Omental fat pad (tissue), 4 donors: ENCODE results near the gene ETV3L. TPM values are rescaled to one million over a fixed set of nuclear protein-coding genes. Genes with fewer than 3 reads are reported as not detected.

Experiments used
- ATAC-seq: fragments of 150-250 bp; one replicate; pipeline ENCODE4 v1.9.1; 2016; ENCODE audit warnings: mild to moderate bottlenecking, moderate library complexity; ENCODE audit not compliant: low FRiP score
- DNase-seq: peaks from one replicate; pipeline ENCODE4 v3.0.0-alpha.2; 2019; ENCODE audit warnings: low spot score
- total RNA-seq, 4 donors: library from RNA; depleted of rRNA; stranded (reverse); fragments of >200 nt; gene quantifications; one replicate each; pipeline ENCODE4 v1.1.0, GENCODE V29; 2016
- TF ChIP-seq, protein P1 (sequence below), 3 donors: fragments of 450-650 bp; IDR thresholded peaks; one replicate each; pipeline ENCODE4 v1.5.1; 2016 to 2017; ENCODE audit warnings: antibody characterized with exemption in 3 of 3, mild to moderate bottlenecking in 3 of 3, moderate library complexity in 2 of 3

The ETV3L gene
- total RNA-seq, 4 donors from 2014 or later: not detected

DNA sequence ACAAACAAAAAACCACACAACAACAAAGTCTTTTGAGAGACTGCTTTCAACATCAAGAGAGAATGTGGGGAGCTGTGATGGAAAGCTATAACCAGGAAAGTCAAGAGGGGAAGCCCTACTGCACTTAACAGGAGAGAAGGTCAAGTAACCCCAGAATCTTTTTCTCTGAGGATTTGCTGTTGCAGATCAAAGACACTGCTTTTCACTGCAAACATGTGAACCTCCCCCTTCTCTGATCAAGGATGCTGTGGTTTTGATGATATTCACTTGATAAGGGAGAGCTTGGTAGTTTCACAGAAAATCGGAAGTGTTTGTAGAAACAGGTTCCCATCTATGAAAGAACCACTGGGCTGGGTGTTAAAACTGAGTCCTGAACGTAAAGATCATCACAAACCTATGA lies 33.8 kb upstream of the ETV3L start:
- DNase-seq (no peak), ATAC-seq (no peak)
- TF ChIP-seq, protein P1, sequence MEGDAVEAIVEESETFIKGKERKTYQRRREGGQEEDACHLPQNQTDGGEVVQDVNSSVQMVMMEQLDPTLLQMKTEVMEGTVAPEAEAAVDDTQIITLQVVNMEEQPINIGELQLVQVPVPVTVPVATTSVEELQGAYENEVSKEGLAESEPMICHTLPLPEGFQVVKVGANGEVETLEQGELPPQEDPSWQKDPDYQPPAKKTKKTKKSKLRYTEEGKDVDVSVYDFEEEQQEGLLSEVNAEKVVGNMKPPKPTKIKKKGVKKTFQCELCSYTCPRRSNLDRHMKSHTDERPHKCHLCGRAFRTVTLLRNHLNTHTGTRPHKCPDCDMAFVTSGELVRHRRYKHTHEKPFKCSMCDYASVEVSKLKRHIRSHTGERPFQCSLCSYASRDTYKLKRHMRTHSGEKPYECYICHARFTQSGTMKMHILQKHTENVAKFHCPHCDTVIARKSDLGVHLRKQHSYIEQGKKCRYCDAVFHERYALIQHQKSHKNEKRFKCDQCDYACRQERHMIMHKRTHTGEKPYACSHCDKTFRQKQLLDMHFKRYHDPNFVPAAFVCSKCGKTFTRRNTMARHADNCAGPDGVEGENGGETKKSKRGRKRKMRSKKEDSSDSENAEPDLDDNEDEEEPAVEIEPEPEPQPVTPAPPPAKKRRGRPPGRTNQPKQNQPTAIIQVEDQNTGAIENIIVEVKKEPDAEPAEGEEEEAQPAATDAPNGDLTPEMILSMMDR (IDR thresholded peaks at IDR 0.05): no peak

DNA sequence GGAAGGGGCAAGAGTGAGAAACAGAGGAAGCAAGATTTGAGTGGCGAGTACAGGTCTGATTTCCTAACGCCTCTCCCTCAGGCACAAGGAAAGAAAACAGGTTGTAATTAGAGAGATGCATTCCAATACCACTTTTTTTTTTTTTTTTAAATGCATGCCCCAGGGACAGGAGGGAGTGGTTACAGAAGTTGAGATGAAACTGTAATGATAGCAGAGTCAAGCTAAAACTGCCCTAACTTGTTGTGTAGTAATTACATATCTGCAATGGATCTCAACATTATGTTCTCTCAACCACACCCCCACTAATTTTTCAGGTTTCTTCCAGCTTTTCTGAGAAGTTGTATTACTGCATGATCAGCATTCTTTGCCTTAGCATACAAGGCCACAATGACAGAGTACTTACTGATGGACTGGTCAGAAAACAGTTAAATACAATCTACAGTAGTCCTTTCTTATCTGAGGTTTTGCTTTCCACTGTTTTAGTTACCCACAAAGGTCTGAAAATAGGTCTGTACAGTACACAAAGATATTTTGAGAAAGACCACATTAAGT lies 33.1 kb upstream of the ETV3L start:
- TF ChIP-seq, protein P1 (IDR thresholded peaks at IDR 0.05): no peak
- no peak for DNase-seq
- ATAC-seq: no peak

DNA sequence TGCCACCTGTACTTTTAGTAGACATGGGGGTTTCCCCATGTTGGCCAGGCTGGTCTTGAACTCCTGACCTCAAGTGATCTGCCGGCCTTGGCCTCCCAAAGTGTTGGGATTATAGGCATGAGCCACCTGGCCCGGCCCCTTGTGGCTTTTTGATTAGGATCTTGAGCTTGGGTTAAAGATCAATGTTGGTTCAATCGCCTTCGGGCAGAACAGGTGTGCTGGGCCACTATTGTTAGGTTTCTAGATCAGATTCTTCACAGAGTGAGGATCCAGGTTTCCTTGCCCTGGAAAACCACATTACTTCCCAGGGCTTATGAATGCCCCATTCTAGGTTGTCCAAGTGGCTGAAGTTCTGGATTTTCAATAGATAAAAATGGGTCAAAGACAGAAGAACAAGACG lies 32.5 kb upstream of the ETV3L start:
- ATAC-seq (no peak), DNase-seq (no peak)
- TF ChIP-seq, protein P1 (IDR thresholded peaks at IDR 0.05): no peak

DNA sequence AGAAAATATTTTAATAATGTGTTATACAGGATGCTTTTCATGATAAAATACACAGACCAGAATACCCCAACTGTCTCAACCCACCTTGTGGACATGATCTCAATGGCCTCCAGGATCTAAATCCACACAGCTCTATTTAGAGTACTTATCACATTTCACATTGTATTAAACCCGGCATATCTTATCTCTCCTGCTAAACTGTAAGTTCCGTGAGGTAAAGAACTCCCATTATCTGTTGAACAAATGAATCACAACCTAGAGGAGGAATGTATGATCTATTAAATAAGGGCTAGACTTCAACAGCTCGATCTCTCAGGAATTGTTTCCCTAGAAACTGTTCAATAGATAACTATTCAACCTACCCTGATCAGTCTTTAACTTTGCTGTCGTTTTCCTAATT lies 31.7 kb upstream of the ETV3L start:
- DNase-seq: no peak
- no peak for ATAC-seq
- TF ChIP-seq, protein P1 (IDR thresholded peaks at IDR 0.05): no peak

DNA sequence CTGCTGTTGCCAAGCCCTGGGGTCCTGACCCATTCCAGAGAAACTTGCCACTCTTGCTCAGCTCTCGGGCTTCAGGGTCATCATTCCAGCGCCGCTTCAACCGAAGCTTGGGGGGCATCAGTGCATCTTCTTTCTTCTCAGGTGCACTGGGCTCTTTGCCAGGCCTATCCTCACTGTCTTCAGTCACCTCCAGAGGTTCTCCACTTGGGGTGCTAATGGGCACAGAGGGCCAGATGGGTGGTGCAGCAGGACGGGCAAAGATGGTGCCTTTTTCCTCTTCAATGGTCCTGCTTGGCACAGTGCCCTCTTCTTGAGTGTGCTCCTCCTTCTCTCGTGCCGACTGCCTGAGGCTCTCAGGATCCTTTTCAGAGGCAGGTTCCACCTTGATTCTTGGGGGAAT lies 25.2 kb upstream of the ETV3L start:
- no peak for ATAC-seq
- TF ChIP-seq, protein P1 (IDR thresholded peaks at IDR 0.05): no peak
- no peak for DNase-seq

DNA sequence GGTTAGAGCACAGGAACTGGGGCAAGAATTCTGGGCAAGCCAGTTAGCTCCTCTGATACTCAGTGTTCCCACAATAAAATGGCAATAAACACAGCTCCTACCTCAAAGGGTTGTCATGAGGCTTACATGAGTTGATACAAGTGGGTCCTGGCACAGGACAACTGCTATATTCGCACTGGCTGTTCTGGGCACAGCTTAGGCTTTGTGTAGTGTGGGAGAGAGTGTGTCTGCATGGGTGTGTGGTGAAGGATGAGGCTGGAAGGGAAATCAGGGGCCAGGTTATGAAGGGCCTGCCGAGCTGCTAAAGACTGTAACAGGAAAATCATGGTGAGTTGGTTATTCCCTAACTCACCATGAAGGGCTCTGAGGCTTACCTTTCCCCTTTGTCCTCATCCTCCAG lies 19.8 kb upstream of the ETV3L start:
- no peak for ATAC-seq
- no peak for DNase-seq
- TF ChIP-seq, protein P1 (IDR thresholded peaks at IDR 0.05): no peak

DNA sequence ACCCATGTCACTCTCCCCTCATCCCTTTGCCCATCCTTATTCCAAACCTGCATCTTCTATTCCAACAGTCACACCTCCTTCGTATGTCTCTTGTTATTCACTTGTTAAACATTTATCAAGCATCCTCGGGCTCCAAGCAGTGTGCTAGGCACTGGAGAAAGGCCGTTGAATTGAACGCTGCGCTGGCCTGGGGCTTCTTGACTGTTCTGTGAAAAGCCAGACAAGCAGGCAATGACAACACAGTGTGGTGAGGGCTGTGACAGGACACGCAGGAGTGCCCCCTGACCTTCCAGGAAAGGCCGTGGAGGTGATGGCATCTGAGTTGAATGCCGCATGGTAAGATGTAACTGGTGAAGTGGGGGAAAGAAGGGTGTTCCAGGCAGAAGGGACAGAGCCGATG lies 19.4 kb upstream of the ETV3L start:
- TF ChIP-seq, protein P1 (IDR thresholded peaks at IDR 0.05): no peak
- DNase-seq (no peak), ATAC-seq (no peak)
